K562 (cell line): ENCODE data around the gene SYNE1. TPM values are rescaled to one million over a fixed set of nuclear protein-coding genes. Genes with fewer than 3 reads are reported as not detected.

Experiments
- ATAC-seq: fragments of 200-7000 bp; cut with Tn5 transposase; 3 replicates; pipeline ENCODE4 v1.9.1; 2020; ENCODE audit warnings: moderate library complexity
- BruUV-seq: library from RNA; stranded (reverse); fragments of 400-500 nt; replicated peaks from 2 replicates; lab custom pipeline; 2021; lab: Mats Ljungman, UMichigan
- CTCF ChIA-PET: fragments of 300-600 bp; formaldehyde crosslinking; extraction: SDS; loops from one replicate; lab custom pipeline; 2021; ENCODE audit warnings: low intra/inter-chr PET ratio; lab: Yijun Ruan, JAX
- POLR2A ChIA-PET: fragments of 300-600, 350-650 bp; sonication (Branson Sonifier 250); formaldehyde crosslinking; extraction: SDS; loops from one replicate; lab custom pipeline; 2021; ENCODE audit warnings: antibody characterized with exemption, inconsistent platforms; lab: Yijun Ruan, JAX
- DNase-seq, 4 experiments: peaks; one replicate each; pipeline versions ENCODE4 v3.0.0 to v3.0.0-alpha.2; 2011 to 2018; ENCODE audit warnings: low spot score in 3 of 4, mixed read lengths in 3 of 4; ENCODE audit errors: extremely low read depth in 1 of 4
- FAIRE-seq: peaks from 2 replicates; lab custom pipeline; 2011; peaks lifted over from hg19 to GRCh38; lab: Jason Lieb, UNC
- H2AFZ ChIP-seq: 2 replicates; pipeline ENCODE4 v1.6.0; 2011; ENCODE audit warnings: low read depth, low read length, control low read depth, inconsistent platforms
- H3K27ac ChIP-seq: fragments of 200-600 bp; 3 replicates; pipeline ENCODE4 v1.8.0; 2011; ENCODE audit warnings: low read depth, mild to moderate bottlenecking, control low read depth, inconsistent platforms, low read length, moderate library complexity, mixed read lengths; ENCODE audit errors: extremely low read depth
- H3K27me3 ChIP-seq, 2 experiments: fragments of 300-600 bp in 1 of 2; 2 replicates in 1 of 2; 3 replicates in 1 of 2; pipeline versions ENCODE4 v1.6.0 to v1.8.0; 2011; ENCODE audit warnings: inconsistent platforms in 2 of 2, low read length in 2 of 2, mild to moderate bottlenecking in 1 of 2, mixed read lengths in 1 of 2, moderate library complexity in 1 of 2; ENCODE audit not compliant: control insufficient read depth in 2 of 2, insufficient read depth in 2 of 2
- H3K36me3 ChIP-seq: fragments of 300-600 bp; 3 replicates; pipeline ENCODE4 v1.8.0; 2011; ENCODE audit warnings: mild to moderate bottlenecking, low read length, inconsistent platforms; ENCODE audit not compliant: control insufficient read depth, insufficient read depth
- H3K4me1 ChIP-seq, 2 experiments: fragments of 200-600 bp in 1 of 2; replicated peaks in 1 of 2; 2 replicates in 1 of 2; 3 replicates in 1 of 2; pipeline versions ENCODE4 v1.5.1 to v1.8.0; 2011; ENCODE audit warnings: inconsistent platforms in 2 of 2, low read length in 2 of 2, mild to moderate bottlenecking in 1 of 2, mixed read lengths in 1 of 2, moderate library complexity in 1 of 2; ENCODE audit not compliant: control insufficient read depth in 2 of 2, insufficient read depth in 2 of 2
- H3K4me2 ChIP-seq: 2 replicates; pipeline ENCODE4 v1.6.1; 2011; ENCODE audit warnings: low read length, control low read depth, inconsistent platforms, mixed read lengths; ENCODE audit not compliant: insufficient read depth
- H3K4me3 ChIP-seq: fragments of 200-600 bp; sonication (generic), shearing (Covaris generic); 2 replicates; pipeline ENCODE4 v1.5.1; 2016; ENCODE audit warnings: control low read depth, inconsistent platforms
- H3K79me2 ChIP-seq: fragments of 200-600 bp; 3 replicates; pipeline ENCODE4 v1.8.0; 2011; ENCODE audit warnings: low read length, inconsistent platforms; ENCODE audit not compliant: control insufficient read depth, insufficient read depth
- H3K9ac ChIP-seq, 2 experiments: 2 replicates each; pipeline versions ENCODE4 v1.6.0 to v1.6.1; 2011; ENCODE audit warnings: low read depth in 2 of 2, low read length in 2 of 2, control low read depth in 1 of 2, inconsistent platforms in 1 of 2, mild to moderate bottlenecking in 1 of 2, mixed read lengths in 1 of 2; ENCODE audit not compliant: insufficient read depth in 1 of 2
- H3K9me1 ChIP-seq: one replicate; pipeline ENCODE4 v1.6.0; 2011; ENCODE audit warnings: inconsistent platforms, mild to moderate bottlenecking, low read length, moderate library complexity; ENCODE audit not compliant: control insufficient read depth, insufficient read depth
- H3K9me3 ChIP-seq: replicated peaks from 2 replicates; pipeline ENCODE4 v1.5.1; 2011; ENCODE audit warnings: low read depth, low read length, inconsistent platforms; ENCODE audit not compliant: control insufficient read depth, insufficient read depth
- H4K20me1 ChIP-seq: replicated peaks from 2 replicates; pipeline ENCODE4 v1.6.1; 2011; ENCODE audit warnings: low read length, inconsistent platforms, mixed read lengths; ENCODE audit not compliant: control insufficient read depth, insufficient read depth
- BMI1 ChIP-seq: fragments of 150-350 bp; IDR thresholded peaks from 2 replicates; pipeline ENCODE4 v1.6.1; 2014; ENCODE audit warnings: low read length
- BRD9 ChIP-seq: fragments of 450-650 bp; IDR thresholded peaks from 2 replicates; pipeline ENCODE4 v1.6.1; 2018; ENCODE audit warnings: low read depth; ENCODE audit not compliant: partially characterized antibody
- ELK1 ChIP-seq: sonication (generic); formaldehyde crosslinking; IDR thresholded peaks from 2 replicates; pipeline ENCODE4 v1.8.1; 2022; ENCODE audit warnings: missing genetic modification reagents
- HNRNPH1 ChIP-seq: fragments of 200-400 bp; formaldehyde crosslinking; optimal IDR thresholded peaks from 2 replicates; pipeline ENCODE3; 2017; ENCODE audit warnings: low read depth, mild to moderate bottlenecking, low read length, moderate library complexity
- MAFG ChIP-seq: fragments of 450-650 bp; conservative IDR thresholded peaks from 2 replicates; pipeline ENCODE4 v1.6.1; 2016; ENCODE audit warnings: missing genetic modification characterization, missing compliant biosample characterization
- MNT ChIP-seq, 2 experiments: fragments of 450-650 bp; conservative IDR thresholded peaks; 2 replicates each; pipeline ENCODE4 v1.6.1; 2017; ENCODE audit warnings: mild to moderate bottlenecking in 2 of 2, moderate library complexity in 2 of 2
- NELFE ChIP-seq: IDR thresholded peaks from 2 replicates; pipeline ENCODE4 v1.6.1; 2011; ENCODE audit warnings: mild to moderate bottlenecking; ENCODE audit not compliant: insufficient read depth, insufficient read length
- NFIC ChIP-seq: fragments of 450-650 bp; IDR thresholded peaks from 2 replicates; pipeline ENCODE4 v1.6.1; 2017; ENCODE audit warnings: mild to moderate bottlenecking, inconsistent platforms
- NR0B1 ChIP-seq: fragments of 450-650 bp; IDR thresholded peaks from one replicate; pipeline ENCODE4 v1.6.1; 2018; ENCODE audit warnings: mild to moderate bottlenecking, moderate library complexity; ENCODE audit not compliant: partially characterized antibody
- PATZ1 ChIP-seq: fragments of 250-450 bp; sonication (Bioruptor Pico); IDR thresholded peaks from 2 replicates; pipeline ENCODE4 v1.5.0; 2020; ENCODE audit warnings: mild to moderate bottlenecking, borderline replicate concordance
- POLR2G ChIP-seq: fragments of 200-400 bp; formaldehyde crosslinking; IDR thresholded peaks from 2 replicates; pipeline ENCODE4 v1.6.1; 2017; ENCODE audit warnings: low read depth, mild to moderate bottlenecking, antibody characterized with exemption, low read length, moderate library complexity
- SMC3 ChIP-seq: conservative IDR thresholded peaks from 2 replicates; pipeline ENCODE4 v1.6.1; 2011; ENCODE audit warnings: low read depth, low read length, improper control_type of control experiment; ENCODE audit not compliant: insufficient read depth
- SP2 ChIP-seq: IDR thresholded peaks from 2 replicates; pipeline ENCODE4 v1.6.1; 2011; ENCODE audit warnings: mild to moderate bottlenecking, low read depth, low read length, moderate library complexity; ENCODE audit not compliant: poor library complexity, severe bottlenecking; ENCODE audit errors: extremely low read depth
- ZNF134 ChIP-seq: fragments of 250-450 bp; sonication (Bioruptor Pico); conservative IDR thresholded peaks from 2 replicates; pipeline ENCODE4 v1.4.0; 2020
- ZNF282 ChIP-seq: sonication (generic); formaldehyde crosslinking; IDR thresholded peaks from 2 replicates; pipeline ENCODE4 v1.8.1; 2023; ENCODE audit warnings: missing genetic modification reagents
- WGBS: fragments of 100-300 bp; shearing (Covaris generic); methylation state at CpG from one replicate; pipeline ENCODE4 v1.1.6; 2016; ENCODE audit warnings: low coverage, mixed read lengths; ENCODE audit not compliant: insufficient coverage; ENCODE audit errors: missing lambda C conversion rate; 5-methylcytosine and 5-hydroxymethylcytosine counted together
- in situ Hi-C: fragments of 300-500 bp; cut with MboI; formaldehyde crosslinking; loops from 4 replicates; pipeline ENCODE4 v1.15.0; 2018; ENCODE audit warnings: inconsistent platforms, mixed read lengths
- intact Hi-C: fragments of 100-400 bp; cut with micrococcal nuclease; formaldehyde crosslinking; loops from 2 replicates; pipeline ENCODE4 v1.14.2; 2022
- polyA plus RNA-seq, 8 experiments: library from polyadenylated mRNA; depleted of rRNA in 4 of 8; stranded (reverse) in 5 of 8; unstranded in 3 of 8; fragments of >200 nt; fragmentation: Nextera tagmentation in 2 of 8; fragmentation: Illumina TruSeq in 1 of 8; extraction: Ambion mirVana in 2 of 8; extraction: Trizol in 1 of 8; gene quantifications; 2 replicates each; pipeline versions ENCODE4 v1.2.1 to v1.2.3, GENCODE V29; 2011 to 2014; ENCODE audit warnings: inconsistent platforms in 1 of 8, missing spikeins in 1 of 8
- total RNA-seq, 7 experiments: library from RNA; depleted of rRNA in 6 of 7; stranded (reverse); fragments of >200 nt in 6 of 7; fragmentation: Illumina TruSeq in 2 of 7; extraction: Trizol in 2 of 7; gene quantifications; 2 replicates each; pipeline versions ENCODE4 v1.2.1 to v1.2.3, GENCODE V29; 2011 to 2021; ENCODE audit warnings: low replicate concordance in 1 of 7

The SYNE1 gene
- total and polyA plus RNA-seq, 9 of the 15 experiments (the other 6 are each of a cell fraction or from before 2014, with no cell fraction given), result under 0.01 to 0.42 (median 0.08) TPM; not detected in 1

- Histone ChIP-seq H3K79me2 (no peaks in the 10 kb centered on the region), H3K9me3 (no peaks in the 10 kb centered on the region), H3K9me1 (no peaks in the 10 kb centered on the region), H3K27ac (no peak overlapping the region), H3K4me1 (peaks cover 0 to under 1% of the 10 kb centered on the region in 2 experiments; a peak in 1 of 5 replicates), H3K4me3 (no peak overlapping the region), H4K20me1 (no peaks in the 10 kb centered on the region), H3K36me3 (no peaks in the 10 kb centered on the region), H3K4me2 (no peak overlapping the region), H2AFZ (no peak overlapping the region), H3K9ac (no peak overlapping the region), H3K27me3 (peaks cover 0 to 7% of the 10 kb centered on the region in 2 experiments; a peak in 1 of 5 replicates)
- intact Hi-C loops (no loop called here), in situ Hi-C loops (no loop called here)
- 0% methylated on average over 3 of the region's 3 CpGs for WGBS
- DNase-seq, result no peak
- no TSS peak for BruUV-seq
- CTCF ChIA-PET, result no interaction called here
- ATAC-seq, result no peak
- no peak for FAIRE-seq
- POLR2A ChIA-PET, result interaction anchor here (0.6 kb wide), 1 partner anchor 177 kb away, joined by 3 read pairs; no protein-coding TSS in a partner anchor
- TF ChIP-seq ZNF282 (CRISPR knock-in tag) (no peak), NELFE (no peak), ELK1 (CRISPR knock-in tag) (no peak), SMC3 (no peak), PATZ1 (no peak), MNT (conservative IDR thresholded peaks at IDR 0.05) (no peak), POLR2G (no peak), MAFG (no peak), NFIC (no peak), NR0B1 (no peak), BRD9 (no peak), SP2 (no peak), BMI1 (no peak), HNRNPH1 (no peak), ZNF134 (no peak)
These were observed 5.8 kb downstream of the SYNE1 start for GRCh38 chr6:152631376-152631775.
